Panc1 (cell line): ENCODE results near the gene CDK14. TPM values are rescaled to one million over a fixed set of nuclear protein-coding genes. Genes with fewer than 3 reads are reported as not detected.

Experiments used
- ATAC-seq: fragments of 200-7000 bp; cut with Tn5 transposase; 2 replicates; pipeline ENCODE4 v1.9.1; 2020; ENCODE audit warnings: mild to moderate bottlenecking, moderate library complexity
- BruUV-seq: library from RNA; stranded (reverse); fragments of 400-500 nt; replicated peaks from 2 replicates; lab custom pipeline; 2021; lab: Mats Ljungman, UMichigan
- CTCF ChIA-PET: fragments of 300-600 bp; sonication (Branson Sonifier 250); formaldehyde crosslinking; loops from one replicate; lab custom pipeline; 2022; ENCODE audit warnings: antibody characterized with exemption; lab: Charles Lee
- POLR2A ChIA-PET: fragments of 300-600 bp; sonication (Branson Sonifier 250); formaldehyde crosslinking; loops from one replicate; lab custom pipeline; 2022; ENCODE audit warnings: antibody characterized with exemption; lab: Charles Lee
- DNase-seq: peaks from one replicate; pipeline ENCODE4 v3.0.0-alpha.2; 2010; ENCODE audit warnings: low read depth, low spot score
- H3K27ac ChIP-seq: 2 replicates; pipeline ENCODE4 v1.5.1; 2011; ENCODE audit warnings: mild to moderate bottlenecking, low read length, inconsistent platforms
- H3K27me3 ChIP-seq: fragments of 200-500 bp; sonication (Bioruptor generic); 2 replicates; pipeline ENCODE4 v1.6.0; 2014; ENCODE audit warnings: low read length, inconsistent platforms; ENCODE audit not compliant: control insufficient read depth, insufficient read depth
- H3K36me3 ChIP-seq: fragments of 200-500 bp; sonication (Bioruptor generic); 2 replicates; pipeline ENCODE4 v1.5.1; 2014; ENCODE audit warnings: inconsistent platforms, mild to moderate bottlenecking, low read length, moderate library complexity; ENCODE audit not compliant: control insufficient read depth, insufficient read depth
- H3K4me1 ChIP-seq: 2 replicates; pipeline ENCODE4 v1.5.1; 2011; ENCODE audit warnings: inconsistent platforms, mild to moderate bottlenecking, low read length, moderate library complexity; ENCODE audit not compliant: control insufficient read depth, insufficient read depth
- H3K4me3 ChIP-seq, 2 experiments: 2 replicates each; pipeline ENCODE4 v1.5.1; 2011 to 2012; ENCODE audit warnings: low read depth in 2 of 2, low read length in 2 of 2, mild to moderate bottlenecking in 2 of 2, inconsistent platforms in 1 of 2, moderate library complexity in 1 of 2
- H3K9me3 ChIP-seq: fragments of 200-500 bp; sonication (Bioruptor generic); 2 replicates; pipeline ENCODE4 v1.5.1; 2014; ENCODE audit warnings: low read depth, mild to moderate bottlenecking, inconsistent platforms, low read length, moderate library complexity; ENCODE audit not compliant: control insufficient read depth, insufficient read depth
- POLR2AphosphoS5 ChIP-seq: IDR thresholded peaks from 2 replicates; pipeline ENCODE4 v1.6.1; 2012; ENCODE audit warnings: mild to moderate bottlenecking, low read depth, low read length, moderate library complexity
- SIN3A ChIP-seq: IDR thresholded peaks from 2 replicates; pipeline ENCODE4 v1.6.1; 2012; ENCODE audit warnings: low read depth, mild to moderate bottlenecking, low read length, moderate library complexity, borderline replicate concordance; ENCODE audit not compliant: insufficient read depth
- TCF7L2 ChIP-seq: IDR thresholded peaks from 2 replicates; pipeline ENCODE4 v1.6.1; 2011; ENCODE audit warnings: mild to moderate bottlenecking, low read depth, low read length, inconsistent platforms
- in situ Hi-C: cut with HindIII; loops from 2 replicates; pipeline ENCODE4 v1.10.0; 2016; ENCODE audit warnings: low sequenced_read_pairs, low pct_unique_long_range_greater_than_20kb
- intact Hi-C: fragments of 100-400 bp; cut with micrococcal nuclease; formaldehyde crosslinking; loops from one replicate; pipeline ENCODE4 v1.10.0; 2022; ENCODE audit not compliant: unreplicated experiment
- total RNA-seq: library from RNA; stranded (reverse); gene quantifications from one replicate; pipeline ENCODE4 v1.2.1, GENCODE V29; 2021; ENCODE audit not compliant: unreplicated experiment
- TF ChIP-seq, protein P1 (sequence below), 2 experiments: IDR thresholded peaks; 2 replicates each; pipeline ENCODE4 v1.6.1; 2011 to 2012; ENCODE audit warnings: low read depth in 2 of 2, control low read depth in 1 of 2, low read length in 1 of 2, mild to moderate bottlenecking in 1 of 2, moderate library complexity in 1 of 2; ENCODE audit not compliant: insufficient read depth in 1 of 2
- TF ChIP-seq, protein P2 (sequence below): fragments of 450-650 bp; IDR thresholded peaks from 2 replicates; pipeline ENCODE4 v1.5.1; 2017; ENCODE audit warnings: mild to moderate bottlenecking

The CDK14 gene
- total RNA-seq, 1 experiment from 2014 or later = 3.0 TPM

DNA sequence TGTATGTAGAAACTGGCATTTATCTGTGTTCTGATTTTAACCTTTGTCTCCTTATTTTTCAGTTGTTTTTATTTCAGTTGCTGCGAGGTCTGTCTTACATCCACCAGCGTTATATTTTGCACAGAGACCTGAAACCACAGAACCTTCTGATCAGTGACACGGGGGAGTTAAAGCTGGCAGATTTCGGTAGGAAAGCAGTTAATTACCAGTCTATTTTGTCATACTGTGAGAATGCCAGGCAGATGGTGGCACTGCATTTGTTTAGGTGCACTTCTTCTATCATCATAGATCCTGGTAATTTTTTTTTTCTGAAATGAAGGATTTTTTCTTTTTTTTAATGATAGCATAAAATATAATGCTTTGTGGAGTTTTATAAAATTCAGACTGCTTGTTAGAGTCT is 321.4 kb downstream of the CDK14 start:
- TF ChIP-seq TCF7L2 (no peak), POLR2AphosphoS5 (no peak), SIN3A (no peak)
- TF ChIP-seq, protein P1, sequence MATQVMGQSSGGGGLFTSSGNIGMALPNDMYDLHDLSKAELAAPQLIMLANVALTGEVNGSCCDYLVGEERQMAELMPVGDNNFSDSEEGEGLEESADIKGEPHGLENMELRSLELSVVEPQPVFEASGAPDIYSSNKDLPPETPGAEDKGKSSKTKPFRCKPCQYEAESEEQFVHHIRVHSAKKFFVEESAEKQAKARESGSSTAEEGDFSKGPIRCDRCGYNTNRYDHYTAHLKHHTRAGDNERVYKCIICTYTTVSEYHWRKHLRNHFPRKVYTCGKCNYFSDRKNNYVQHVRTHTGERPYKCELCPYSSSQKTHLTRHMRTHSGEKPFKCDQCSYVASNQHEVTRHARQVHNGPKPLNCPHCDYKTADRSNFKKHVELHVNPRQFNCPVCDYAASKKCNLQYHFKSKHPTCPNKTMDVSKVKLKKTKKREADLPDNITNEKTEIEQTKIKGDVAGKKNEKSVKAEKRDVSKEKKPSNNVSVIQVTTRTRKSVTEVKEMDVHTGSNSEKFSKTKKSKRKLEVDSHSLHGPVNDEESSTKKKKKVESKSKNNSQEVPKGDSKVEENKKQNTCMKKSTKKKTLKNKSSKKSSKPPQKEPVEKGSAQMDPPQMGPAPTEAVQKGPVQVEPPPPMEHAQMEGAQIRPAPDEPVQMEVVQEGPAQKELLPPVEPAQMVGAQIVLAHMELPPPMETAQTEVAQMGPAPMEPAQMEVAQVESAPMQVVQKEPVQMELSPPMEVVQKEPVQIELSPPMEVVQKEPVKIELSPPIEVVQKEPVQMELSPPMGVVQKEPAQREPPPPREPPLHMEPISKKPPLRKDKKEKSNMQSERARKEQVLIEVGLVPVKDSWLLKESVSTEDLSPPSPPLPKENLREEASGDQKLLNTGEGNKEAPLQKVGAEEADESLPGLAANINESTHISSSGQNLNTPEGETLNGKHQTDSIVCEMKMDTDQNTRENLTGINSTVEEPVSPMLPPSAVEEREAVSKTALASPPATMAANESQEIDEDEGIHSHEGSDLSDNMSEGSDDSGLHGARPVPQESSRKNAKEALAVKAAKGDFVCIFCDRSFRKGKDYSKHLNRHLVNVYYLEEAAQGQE (IDR thresholded peaks at IDR 0.05; ENCODE audit: insufficient read depth in 1 of 2, low read depth in 2 of 2, low read length in 1 of 2) = no peak
- TF ChIP-seq, protein P2, sequence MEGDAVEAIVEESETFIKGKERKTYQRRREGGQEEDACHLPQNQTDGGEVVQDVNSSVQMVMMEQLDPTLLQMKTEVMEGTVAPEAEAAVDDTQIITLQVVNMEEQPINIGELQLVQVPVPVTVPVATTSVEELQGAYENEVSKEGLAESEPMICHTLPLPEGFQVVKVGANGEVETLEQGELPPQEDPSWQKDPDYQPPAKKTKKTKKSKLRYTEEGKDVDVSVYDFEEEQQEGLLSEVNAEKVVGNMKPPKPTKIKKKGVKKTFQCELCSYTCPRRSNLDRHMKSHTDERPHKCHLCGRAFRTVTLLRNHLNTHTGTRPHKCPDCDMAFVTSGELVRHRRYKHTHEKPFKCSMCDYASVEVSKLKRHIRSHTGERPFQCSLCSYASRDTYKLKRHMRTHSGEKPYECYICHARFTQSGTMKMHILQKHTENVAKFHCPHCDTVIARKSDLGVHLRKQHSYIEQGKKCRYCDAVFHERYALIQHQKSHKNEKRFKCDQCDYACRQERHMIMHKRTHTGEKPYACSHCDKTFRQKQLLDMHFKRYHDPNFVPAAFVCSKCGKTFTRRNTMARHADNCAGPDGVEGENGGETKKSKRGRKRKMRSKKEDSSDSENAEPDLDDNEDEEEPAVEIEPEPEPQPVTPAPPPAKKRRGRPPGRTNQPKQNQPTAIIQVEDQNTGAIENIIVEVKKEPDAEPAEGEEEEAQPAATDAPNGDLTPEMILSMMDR = no peak
- POLR2A ChIA-PET = no interaction called here
- no peaks in the 10 kb centered on the region for H3K4me1 ChIP-seq
- ATAC-seq (no peak), DNase-seq (no peak)
- H3K9me3 ChIP-seq = no peaks in the 10 kb centered on the region
- H3K27ac ChIP-seq = no peak overlapping the region
- H3K27me3 ChIP-seq = no peaks in the 10 kb centered on the region
- no peaks in the 10 kb centered on the region for H3K36me3 ChIP-seq
- CTCF ChIA-PET = no interaction called here
- in situ Hi-C loops = no loop called here
- BruUV-seq = no TSS peak
- no peak overlapping the region for H3K4me3 ChIP-seq
- intact Hi-C loops = no loop called here

DNA sequence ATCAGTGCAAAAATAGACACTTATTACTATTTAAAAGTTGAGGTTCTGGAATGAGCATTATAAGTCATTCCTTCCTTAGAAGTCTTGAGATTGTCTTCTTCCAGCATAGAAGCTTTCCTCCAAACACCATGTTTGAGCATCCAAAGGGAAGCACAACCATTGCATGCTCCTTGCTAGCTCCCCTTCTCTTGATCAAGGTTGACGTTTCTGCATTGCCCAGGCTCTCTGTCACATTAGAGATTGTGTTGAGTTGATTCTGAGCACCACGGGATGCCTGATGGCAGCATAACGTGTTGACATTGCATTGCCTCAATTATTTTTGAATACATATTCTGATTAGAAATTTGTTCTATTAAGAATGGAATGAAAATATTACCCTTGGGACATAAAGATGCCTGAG is 322.2 kb downstream of the CDK14 start:
- TF ChIP-seq SIN3A = no peak
- TF ChIP-seq TCF7L2 = no peak
- TF ChIP-seq POLR2AphosphoS5 = no peak
- TF ChIP-seq, protein P2 = no peak
- TF ChIP-seq, protein P1 (IDR thresholded peaks at IDR 0.05; ENCODE audit: insufficient read depth in 1 of 2, low read depth in 2 of 2, low read length in 1 of 2) = no peak
- no peaks in the 10 kb centered on the region for H3K9me3 ChIP-seq
- BruUV-seq = no TSS peak
- DNase-seq (no peak), ATAC-seq (no peak)
- H3K4me1 ChIP-seq = no peaks in the 10 kb centered on the region
- ChIA-PET POLR2A (no interaction called here), CTCF (no interaction called here)
- H3K27me3 ChIP-seq = no peaks in the 10 kb centered on the region
- no peak overlapping the region for H3K27ac ChIP-seq
- intact Hi-C loops (no loop called here), in situ Hi-C loops (no loop called here)
- H3K36me3 ChIP-seq = no peaks in the 10 kb centered on the region
- H3K4me3 ChIP-seq = no peak overlapping the region
